H1 (cell line): ENCODE data around the gene MGAT4B. TPM values are rescaled to one million over a fixed set of nuclear protein-coding genes. Genes with fewer than 3 reads are reported as not detected.

ENCODE experiments used
- ASH2L ChIP-seq: fragments of 200-600, 300-600 bp; sonication (generic); IDR thresholded peaks from one replicate; pipeline ENCODE4 v1.7.1; 2017; ENCODE audit warnings: low read length
- CEBPB ChIP-seq: IDR thresholded peaks from 2 replicates; pipeline ENCODE4 v1.6.1; 2012; ENCODE audit warnings: low read depth, low read length
- HDAC6 ChIP-seq: IDR thresholded peaks from one replicate; pipeline ENCODE4 v1.7.1; 2012; ENCODE audit warnings: low read depth, mild to moderate bottlenecking, inconsistent platforms, low read length, moderate library complexity
- JUN ChIP-seq: IDR thresholded peaks from 2 replicates; pipeline ENCODE4 v1.6.1; 2011; ENCODE audit warnings: low read depth, mild to moderate bottlenecking, improper control_type of control experiment, low read length
- POU5F1 ChIP-seq: IDR thresholded peaks from 2 replicates; pipeline ENCODE4 v1.6.1; 2011; ENCODE audit warnings: low read depth, mild to moderate bottlenecking, low read length, moderate library complexity
- RBBP5 ChIP-seq: IDR thresholded peaks from 2 replicates; pipeline ENCODE4 v1.7.1; 2012; ENCODE audit warnings: low read depth, mild to moderate bottlenecking, inconsistent platforms, low read length, moderate library complexity, borderline replicate concordance
- ZNF274 ChIP-seq: IDR thresholded peaks from 2 replicates; pipeline ENCODE4 v1.7.0; 2012; ENCODE audit warnings: low read length, borderline replicate concordance; ENCODE audit errors: extremely low read depth
- polyA plus RNA-seq, 7 experiments: library from polyadenylated mRNA; depleted of rRNA in 3 of 7; stranded (reverse) in 5 of 7; unstranded in 2 of 7; fragments of >200 nt in 5 of 7; fragments of 200-250 nt in 2 of 7; gene quantifications; 1 replicate in 5 of 7; 2 replicates in 1 of 7; 4 replicates in 1 of 7; pipeline versions ENCODE4 v1.2.1 to v1.2.3, GENCODE V29; 2011 to 2013; ENCODE audit warnings: missing spikeins in 2 of 7, mixed read lengths in 2 of 7
- total RNA-seq: library from RNA; stranded (reverse); fragmentation: NEBNext Ultra II Directional; extraction: Animal tissue kit (Norgen Biotek cat#: 25700); gene quantifications from 2 replicates; pipeline ENCODE4 v1.2.1, GENCODE V29; 2021

MGAT4B gene
- total and polyA plus RNA-seq, 2 of the 8 experiments (the other 6 are each of a cell fraction or from before 2014, with no cell fraction given) = 116 to 128 TPM

DNA sequence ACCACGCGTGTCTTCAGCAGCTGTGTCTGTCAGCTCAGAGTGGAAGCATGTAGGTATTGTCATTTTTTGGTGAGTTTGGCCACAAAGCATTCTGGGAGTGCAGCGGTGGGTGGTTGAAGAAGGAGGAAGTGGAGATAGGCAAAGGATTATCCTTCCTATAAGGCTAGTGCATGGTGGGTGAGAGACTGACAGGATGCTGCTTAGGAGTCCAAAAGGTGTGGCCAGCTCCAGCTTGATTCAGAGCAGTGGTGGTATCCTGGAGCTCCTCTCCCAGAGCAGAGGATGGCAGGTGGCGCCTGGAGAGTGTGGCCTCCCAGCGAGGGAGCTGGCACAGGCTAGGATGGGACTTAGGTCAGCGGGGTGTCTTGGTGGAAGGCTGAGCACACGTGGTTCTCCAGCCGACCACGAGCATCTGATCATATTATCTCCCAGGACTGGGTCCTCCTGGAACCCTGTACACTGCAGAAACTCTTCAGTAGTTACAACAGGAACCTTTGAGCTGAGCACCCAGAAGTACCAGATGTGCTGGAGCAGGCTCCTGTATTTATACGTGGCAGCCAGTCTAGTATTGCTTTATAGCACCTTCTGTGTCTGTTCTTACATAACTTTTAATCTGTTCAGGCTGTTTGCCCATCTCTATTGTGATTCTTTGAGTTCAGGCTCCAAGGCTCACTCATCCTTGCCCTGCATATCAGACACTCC, 44.4 kb downstream of the MGAT4B start (continued):
- TF ChIP-seq POU5F1 = no peak
- TF ChIP-seq JUN = no peak
- TF ChIP-seq ASH2L = no peak
- TF ChIP-seq CEBPB = no peak
- TF ChIP-seq ZNF274 = no peak
- no peak for TF ChIP-seq HDAC6
- TF ChIP-seq RBBP5 = no peak
